Measurements from ENCODE around the gene BCL2.
A peak's percentile ranks its signal among the peaks of the same experiment; 100 is the strongest.

Gene BCL2

GRCh38 chr18:63082366-63083019, 237.1 kb downstream of the BCL2 start:
- no peak for ATAC-seq

DNA sequence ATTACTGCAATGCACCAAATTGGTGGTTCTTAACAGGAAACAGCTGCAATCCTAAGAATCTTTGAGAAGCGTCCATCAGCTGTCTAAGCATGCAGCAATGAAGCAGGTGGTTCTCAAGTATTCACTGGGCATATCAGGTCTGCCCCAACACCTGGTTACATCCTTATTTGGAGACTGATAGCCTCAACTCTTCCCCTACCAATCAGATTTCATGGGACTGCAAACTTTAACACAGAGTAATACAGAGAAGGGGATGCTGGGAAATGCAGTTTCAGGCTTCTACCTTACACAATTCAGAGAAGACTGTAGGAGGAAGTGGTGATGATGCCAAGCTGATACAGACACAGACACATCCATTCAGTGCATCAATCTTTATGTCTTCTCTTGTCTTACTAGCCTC, 240.5 kb downstream of the BCL2 start:
- peak; percentile 47 to 59 for ATAC-seq

- ATAC-seq, result peak; percentile 46 to 47
Observed at GRCh38 chr18:63078471-63078870, 241.1 kb downstream of the BCL2 start.

DNA sequence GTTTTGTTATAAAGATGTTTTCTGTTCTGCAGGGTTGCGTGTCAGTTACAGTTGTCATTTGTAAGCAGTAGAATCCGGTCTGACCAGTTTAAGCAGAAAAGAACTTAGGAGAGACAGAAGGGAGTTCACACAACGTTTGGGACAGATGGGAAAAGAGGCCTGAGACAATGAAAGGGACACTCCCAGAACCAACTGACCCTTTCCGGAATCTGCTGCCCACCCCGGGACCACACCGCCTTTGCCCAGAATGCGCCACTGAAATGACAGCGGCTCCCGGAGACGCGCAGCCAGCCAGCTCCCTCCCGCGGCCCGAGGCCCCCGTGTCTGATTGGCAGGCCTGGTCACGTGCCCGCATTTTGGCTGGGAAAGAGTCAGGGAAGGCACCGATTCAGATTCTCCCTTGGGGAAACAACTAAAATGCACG, 244.6 kb downstream of the BCL2 start:
- peak; percentile 75 for ATAC-seq

GRCh38 chr18:63073481-63073880, 246.1 kb downstream of the BCL2 start:
- ATAC-seq, result no peak

Data from activated CD4-positive, CD25-positive, alpha-beta regulatory T cell treated with anti-CD3 and anti-CD28 coated beads, Interleukin-2, amount 50 U/mL, for 24 hours (primary cell).